H1 (cell line): ENCODE measurements around the gene KLK10. TPM values are rescaled to one million over a fixed set of nuclear protein-coding genes. Genes with fewer than 3 reads are reported as not detected.

Source experiments
- CTCF ChIA-PET: fragments of 300-600 bp; sonication (Branson Sonifier 250); formaldehyde crosslinking; loops from one replicate; lab custom pipeline; 2021; ENCODE audit not compliant: partially characterized antibody; lab: Charles Lee
- POLR2A ChIA-PET: fragments of 300-600 bp; sonication (Branson Sonifier 250); formaldehyde crosslinking; loops from one replicate; lab custom pipeline; 2021; ENCODE audit warnings: inconsistent platforms; ENCODE audit not compliant: partially characterized antibody; lab: Charles Lee
- DNase-seq, 2 experiments: peaks; one replicate each; pipeline versions ENCODE4 v3.0.0 to v3.0.0-alpha.2; 2010 to 2022; ENCODE audit warnings: low spot score in 2 of 2, low read depth in 1 of 2, mixed read lengths in 1 of 2
- FAIRE-seq: peaks from 2 replicates; lab custom pipeline; 2011; peaks lifted over from hg19 to GRCh38; lab: Jason Lieb, UNC
- H2AFZ ChIP-seq: 2 replicates; pipeline ENCODE4 v1.8.1; 2012; ENCODE audit warnings: low read length, inconsistent platforms
- H2AK5ac ChIP-seq: 2 replicates; pipeline ENCODE4 v1.6.1; 2013; ENCODE audit warnings: low read depth, low read length
- H2BK120ac ChIP-seq: replicated peaks from 2 replicates; pipeline ENCODE3; 2013; ENCODE audit warnings: low read depth, low read length, inconsistent platforms
- H2BK12ac ChIP-seq: 2 replicates; pipeline ENCODE4 v1.6.1; 2013; ENCODE audit warnings: low read depth, low read length
- H2BK15ac ChIP-seq: 2 replicates; pipeline ENCODE4 v1.6.1; 2013; ENCODE audit warnings: low read length
- H2BK20ac ChIP-seq: 2 replicates; pipeline ENCODE4 v1.6.1; 2013; ENCODE audit warnings: low read length
- H2BK5ac ChIP-seq: 2 replicates; pipeline ENCODE4 v1.6.1; 2013; ENCODE audit warnings: low read depth, low read length
- H3K14ac ChIP-seq: 2 replicates; pipeline ENCODE4 v1.6.1; 2013; ENCODE audit warnings: inconsistent platforms; ENCODE audit not compliant: insufficient read length
- H3K18ac ChIP-seq: 2 replicates; pipeline ENCODE4 v1.6.1; 2013; ENCODE audit warnings: low read length; ENCODE audit errors: extremely low read depth
- H3K23ac ChIP-seq: 2 replicates; pipeline ENCODE4 v1.6.1; 2013; ENCODE audit warnings: inconsistent platforms; ENCODE audit not compliant: insufficient read length
- H3K23me2 ChIP-seq: 2 replicates; pipeline ENCODE4 v1.6.1; 2013; ENCODE audit warnings: low read depth, low read length
- H3K27ac ChIP-seq: 2 replicates; pipeline ENCODE4 v1.6.1; 2011; ENCODE audit warnings: low read depth, low read length, inconsistent platforms
- H3K27me3 ChIP-seq, 4 experiments: replicated peaks in 1 of 4; 1 replicate in 1 of 4; 2 replicates in 3 of 4; pipeline versions ENCODE4 v1.6.1 to v1.8.1; 2011 to 2013; ENCODE audit warnings: low read length in 3 of 4, mild to moderate bottlenecking in 3 of 4, inconsistent platforms in 2 of 4, mixed read lengths in 2 of 4, moderate library complexity in 1 of 4; ENCODE audit not compliant: control insufficient read depth in 3 of 4, insufficient read depth in 3 of 4; ENCODE audit errors: extremely low read depth in 1 of 4
- H3K36me3 ChIP-seq, 4 experiments: 2 replicates each; pipeline versions ENCODE4 v1.6.1 to v1.8.1; 2011 to 2013; ENCODE audit warnings: mild to moderate bottlenecking in 4 of 4, low read length in 3 of 4, moderate library complexity in 2 of 4, control low read depth in 1 of 4, inconsistent platforms in 1 of 4; ENCODE audit not compliant: insufficient read depth in 4 of 4, control insufficient read depth in 2 of 4
- H3K4ac ChIP-seq: replicated peaks from 2 replicates; pipeline ENCODE3; 2013; ENCODE audit warnings: low read length, low read depth, mixed read lengths, inconsistent platforms; ENCODE audit not compliant: insufficient read length
- H3K4me1 ChIP-seq, 4 experiments: replicated peaks in 1 of 4; 1 replicate in 1 of 4; 2 replicates in 3 of 4; pipeline versions ENCODE4 v1.6.1 to v1.8.1; 2011 to 2013; ENCODE audit warnings: low read length in 3 of 4, inconsistent platforms in 2 of 4, mixed read lengths in 1 of 4; ENCODE audit not compliant: insufficient read depth in 4 of 4, control insufficient read depth in 3 of 4
- H3K4me2 ChIP-seq, 2 experiments: 2 replicates each; pipeline versions ENCODE4 v1.6.1 to v1.8.1; 2011 to 2013; ENCODE audit warnings: low read depth in 2 of 2, low read length in 2 of 2, control low read depth in 1 of 2, inconsistent platforms in 1 of 2, mild to moderate bottlenecking in 1 of 2; ENCODE audit not compliant: insufficient read depth in 1 of 2
- H3K4me3 ChIP-seq, 4 experiments: fragments of 200-600, 300-600 bp in 1 of 4; sonication (generic), shearing (Covaris generic), sonication (Bioruptor Twin) in 1 of 4; 2 replicates each; pipeline versions ENCODE4 v1.5.1 to v1.8.1; 2011 to 2016; ENCODE audit warnings: low read length in 4 of 4, low read depth in 3 of 4, control low read depth in 2 of 4, inconsistent platforms in 2 of 4, mild to moderate bottlenecking in 2 of 4, mixed read lengths in 1 of 4, moderate library complexity in 1 of 4; ENCODE audit not compliant: insufficient read depth in 2 of 4; ENCODE audit errors: extremely low read depth in 1 of 4
- H3K56ac ChIP-seq: replicated peaks from 2 replicates; pipeline ENCODE3; 2013; ENCODE audit warnings: low read depth, mild to moderate bottlenecking, mixed read lengths, low read length, inconsistent platforms; ENCODE audit not compliant: insufficient read length
- H3K79me1 ChIP-seq: 2 replicates; pipeline ENCODE4 v1.6.1; 2013; ENCODE audit warnings: low read depth, low read length, control low read depth
- H3K79me2 ChIP-seq, 2 experiments: 2 replicates each; pipeline versions ENCODE4 v1.6.1 to v1.8.1; 2012 to 2013; ENCODE audit warnings: low read length in 2 of 2, mild to moderate bottlenecking in 2 of 2, inconsistent platforms in 1 of 2; ENCODE audit not compliant: insufficient read depth in 2 of 2, control insufficient read depth in 1 of 2
- H3K9ac ChIP-seq, 4 experiments: replicated peaks in 1 of 4; 1 replicate in 1 of 4; 2 replicates in 3 of 4; pipeline versions ENCODE4 v1.6.1 to v1.8.1; 2011 to 2013; ENCODE audit warnings: low read depth in 3 of 4, low read length in 3 of 4, control low read depth in 2 of 4, mild to moderate bottlenecking in 2 of 4, moderate library complexity in 2 of 4, inconsistent platforms in 1 of 4; ENCODE audit errors: extremely low read depth in 1 of 4
- H3K9me3 ChIP-seq, 2 experiments: 2 replicates each; pipeline versions ENCODE4 v1.6.1 to v1.8.1; 2012 to 2013; ENCODE audit warnings: mild to moderate bottlenecking in 2 of 2, moderate library complexity in 2 of 2, control low read depth in 1 of 2, inconsistent platforms in 1 of 2, low read depth in 1 of 2, low read length in 1 of 2, mixed read lengths in 1 of 2; ENCODE audit not compliant: insufficient read depth in 2 of 2
- H4K20me1 ChIP-seq, 2 experiments: replicated peaks in 1 of 2; 2 replicates each; pipeline versions ENCODE3 to v1.8.1; 2011 to 2013; ENCODE audit warnings: inconsistent platforms in 2 of 2, low read length in 2 of 2, mild to moderate bottlenecking in 1 of 2; ENCODE audit not compliant: insufficient read depth in 2 of 2, control insufficient read depth in 1 of 2
- H4K5ac ChIP-seq: 2 replicates; pipeline ENCODE4 v1.6.1; 2013; ENCODE audit warnings: low read length, low read depth, mixed read lengths, inconsistent platforms; ENCODE audit not compliant: insufficient read length
- H4K8ac ChIP-seq: 2 replicates; pipeline ENCODE4 v1.8.0; 2013; ENCODE audit warnings: mild to moderate bottlenecking, moderate library complexity, low read length, inconsistent platforms; ENCODE audit not compliant: insufficient read depth; ENCODE audit errors: extremely low read depth
- H4K91ac ChIP-seq: replicated peaks from 2 replicates; pipeline ENCODE3; 2013; ENCODE audit warnings: low read length, mixed read lengths, inconsistent platforms; ENCODE audit not compliant: insufficient read length
- ATF2 ChIP-seq: IDR thresholded peaks from 2 replicates; pipeline ENCODE4 v1.6.1; 2012; ENCODE audit warnings: low read length, inconsistent platforms
- BACH1 ChIP-seq: IDR thresholded peaks from 2 replicates; pipeline ENCODE4 v1.6.1; 2012; ENCODE audit warnings: low read length, improper control_type of control experiment
- CHD2 ChIP-seq: IDR thresholded peaks from 2 replicates; pipeline ENCODE4 v1.6.1; 2012; ENCODE audit warnings: low read length, improper control_type of control experiment
- HDAC2 ChIP-seq, 2 experiments: fragments of 300-600 bp in 1 of 2; sonication (generic) in 1 of 2; IDR thresholded peaks; 2 replicates each; pipeline ENCODE4 v1.6.1; 2011 to 2012; ENCODE audit warnings: low read depth in 2 of 2, low read length in 2 of 2, mild to moderate bottlenecking in 2 of 2, moderate library complexity in 2 of 2, borderline replicate concordance in 1 of 2, inconsistent platforms in 1 of 2
- RBBP5 ChIP-seq: IDR thresholded peaks from 2 replicates; pipeline ENCODE4 v1.7.1; 2012; ENCODE audit warnings: low read depth, mild to moderate bottlenecking, inconsistent platforms, low read length, moderate library complexity, borderline replicate concordance
- SAP30 ChIP-seq: fragments of 300-600 bp; sonication (generic); IDR thresholded peaks from 2 replicates; pipeline ENCODE4 v1.7.1; 2012; ENCODE audit warnings: low read length, moderate library complexity, mild to moderate bottlenecking, inconsistent platforms; ENCODE audit not compliant: insufficient read depth, insufficient replicate concordance
- WGBS, 2 experiments: shearing (Covaris generic) in 1 of 2; methylation state at CpG; one replicate each; pipeline versions ENCODE4 v1.1.6 to v1.1.7; 2013 to 2015; ENCODE audit warnings: low lambda C conversion rate in 2 of 2, mixed read lengths in 2 of 2, inconsistent platforms in 1 of 2, low coverage in 1 of 2, missing lambda C conversion rate in 1 of 2; ENCODE audit not compliant: insufficient replicate concordance in 2 of 2, insufficient coverage in 1 of 2, insufficient read length in 1 of 2; ENCODE audit errors: extremely low coverage in 1 of 2, missing lambda C conversion rate in 1 of 2; 5-methylcytosine and 5-hydroxymethylcytosine counted together
- polyA plus RNA-seq, 7 experiments: library from polyadenylated mRNA; depleted of rRNA in 3 of 7; stranded (reverse) in 5 of 7; unstranded in 2 of 7; fragments of >200 nt in 5 of 7; fragments of 200-250 nt in 2 of 7; gene quantifications; 1 replicate in 5 of 7; 2 replicates in 1 of 7; 4 replicates in 1 of 7; pipeline versions ENCODE4 v1.2.1 to v1.2.3, GENCODE V29; 2011 to 2013; ENCODE audit warnings: missing spikeins in 2 of 7, mixed read lengths in 2 of 7
- total RNA-seq: library from RNA; stranded (reverse); fragmentation: NEBNext Ultra II Directional; extraction: Animal tissue kit (Norgen Biotek cat#: 25700); gene quantifications from 2 replicates; pipeline ENCODE4 v1.2.1, GENCODE V29; 2021

Gene KLK10
- total and polyA plus RNA-seq, 2 of the 8 experiments (the other 6 are each of a cell fraction or from before 2014, with no cell fraction given) = 4.8 to 9.7 TPM

- CTCF ChIA-PET = interaction anchor here (1.0 to 2.6 kb wide), 7 partner anchors 9 to 123 kb away, joined by 3 to 10 read pairs (median 4); partner anchors contain the start of genes KLK10 and KLK7
- H3K9ac ChIP-seq = no peak overlapping the region
- H3K79me1 ChIP-seq = no peaks in the 10 kb centered on the region
- H3K79me2 ChIP-seq = no peaks in the 10 kb centered on the region
- H2BK120ac ChIP-seq = no peak overlapping the region
- TF ChIP-seq RBBP5 (no peak), CHD2 (no peak), HDAC2 (IDR thresholded peaks at IDR 0.05; ENCODE audit: borderline replicate concordance in 1 of 2, low read depth in 2 of 2, low read length in 2 of 2) (no peak), BACH1 (no peak), SAP30 (no peak), ATF2 (no peak)
- H3K27ac ChIP-seq = no peak overlapping the region
- H2BK5ac ChIP-seq = no peak overlapping the region
- no peak overlapping the region for H2BK12ac ChIP-seq
- 0 out of 2 replicates have a peak overlapping the region, but pooled peaks have one; percentile 39 for H2AK5ac ChIP-seq
- no peaks in the 10 kb centered on the region for H4K20me1 ChIP-seq
- DNase-seq = no peak
- no peak for FAIRE-seq
- no peak overlapping the region for H4K8ac ChIP-seq
- peak overlapping the region; percentile 88 for H4K91ac ChIP-seq
- no peaks in the 10 kb centered on the region; the same call in 1 of the 2 replicates for H3K23me2 ChIP-seq
- no peak overlapping the region for H3K18ac ChIP-seq
- H3K56ac ChIP-seq = no peak overlapping the region
- H3K4me2 ChIP-seq = no peak overlapping the region
- no peak overlapping the region for H3K23ac ChIP-seq
- peaks cover 4 to 27% (median 13%) of the 10 kb centered on the region in 4 experiments; a peak in 6 of 7 replicates for H3K4me1 ChIP-seq
- 95% methylated on average over 9 of the region's 9 CpGs; no CpG with 5 or more reads in 1 of the 2 experiments for whole genome bisulfite sequencing, 2 experiments
- H3K36me3 ChIP-seq = 0 out of 8 replicates have a peak, but pooled peaks cover 0 to 3% (median 0%) of the 10 kb centered on the region in 4 experiments
- no peak overlapping the region for H3K14ac ChIP-seq
- POLR2A ChIA-PET = interaction anchor here (1.5 kb wide), 1 partner anchor 45 kb away, joined by 5 read pairs; no protein-coding TSS in a partner anchor
- peak overlapping the region; percentile 32; the same call in 1 of the 2 replicates for H2BK20ac ChIP-seq
- no peak overlapping the region for H4K5ac ChIP-seq
- H2BK15ac ChIP-seq = no peak overlapping the region
- H3K27me3 ChIP-seq = no peaks in the 10 kb centered on the region
- no peaks in the 10 kb centered on the region for H3K9me3 ChIP-seq
- no peak overlapping the region for H3K4ac ChIP-seq
- H3K4me3 ChIP-seq = no peak overlapping the region
- H2AFZ ChIP-seq = no peak overlapping the region
Observed at GRCh38 chr19:50972795-50973376, 46.6 kb downstream of the KLK10 start.
